NCI-H1048 (cell line): ENCODE results near the gene SLC12A4.
"Not testable (repeated sequence)": the region's sequence is repeated elsewhere in the genome, so short reads cannot be mapped to it uniquely, and the experiment has no call there.

Experiments
- DNase-seq: peaks from one replicate; lab custom pipeline; 2025; lab: John Stamatoyannopoulos, UW

SLC12A4 gene

GRCh38 chr16:67926181-67926750 lies 42.2 kb downstream of the SLC12A4 start:
- DNase-seq: no peak

GRCh38 chr16:67924140-67924906 lies 44.1 kb downstream of the SLC12A4 start:
- DNase-seq: no peak

- DNase-seq: no peak
Measured at GRCh38 chr16:67923414-67924116, 44.9 kb downstream of the SLC12A4 start.

- DNase-seq: no peak
Measured at GRCh38 chr16:67922740-67923139, 45.7 kb downstream of the SLC12A4 start.

- DNase-seq: no peak
Measured at GRCh38 chr16:67922221-67922620, 46.2 kb downstream of the SLC12A4 start.

GRCh38 chr16:67919622-67920221 lies 48.7 kb downstream of the SLC12A4 start:
- DNase-seq: no peak

- DNase-seq: no peak
Measured at GRCh38 chr16:67917852-67918236, 50.6 kb downstream of the SLC12A4 start.

- DNase-seq: no peak
Measured at GRCh38 chr16:67917140-67917851, 51.1 kb downstream of the SLC12A4 start.

GRCh38 chr16:67915831-67916723 lies 52.4 kb downstream of the SLC12A4 start:
- DNase-seq: no peak

- DNase-seq: not testable (repeated sequence)
Measured at GRCh38 chr16:67915496-67915769, 53.0 kb downstream of the SLC12A4 start.

- DNase-seq: no peak
Measured at GRCh38 chr16:67914758-67915495, 53.5 kb downstream of the SLC12A4 start.

GRCh38 chr16:67910158-67910557 lies 58.3 kb downstream of the SLC12A4 start:
- DNase-seq: no peak

- DNase-seq: no peak
Measured at GRCh38 chr16:67909056-67909742, 59.2 kb downstream of the SLC12A4 start.

GRCh38 chr16:67907397-67908180 lies 60.8 kb downstream of the SLC12A4 start:
- no peak for DNase-seq

GRCh38 chr16:67902831-67903230 lies 65.6 kb downstream of the SLC12A4 start:
- no peak for DNase-seq

GRCh38 chr16:67901734-67902133 lies 66.7 kb downstream of the SLC12A4 start:
- DNase-seq: no peak

GRCh38 chr16:67897231-67897630 lies 71.2 kb downstream of the SLC12A4 start:
- no peak for DNase-seq

- DNase-seq: no peak
Measured at GRCh38 chr16:67893743-67894399, 74.6 kb downstream of the SLC12A4 start.
